DMS53 treated with DMSO at 0.1 percent for 48 hours (cell line): ENCODE measurements around the gene SWAP70.

Source experiments
- DNase-seq: peaks from one replicate; lab custom pipeline; 2025; ENCODE audit not compliant: unreplicated experiment; lab: John Stamatoyannopoulos, UW

The SWAP70 gene

DNA sequence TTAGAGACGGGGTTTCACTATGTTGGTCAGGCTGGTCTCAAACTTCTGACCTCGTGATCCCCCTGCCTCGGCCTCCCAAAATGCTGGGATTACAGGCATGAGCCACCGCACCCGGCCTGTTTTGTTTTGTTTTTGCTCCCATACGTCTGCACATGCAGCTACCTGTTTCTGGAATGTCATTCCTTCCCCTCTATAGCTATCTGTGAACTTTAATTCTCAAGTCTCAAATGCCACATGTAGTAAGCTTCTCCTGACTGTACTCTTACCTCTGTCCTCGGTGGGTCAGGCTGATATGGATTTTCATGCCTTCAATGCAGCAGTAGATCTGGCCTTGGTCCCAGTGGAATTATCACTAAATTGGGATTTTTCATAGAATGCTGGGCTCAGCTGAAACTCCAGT, 12.4 kb upstream of the SWAP70 start:
- no peak for DNase-seq

DNA sequence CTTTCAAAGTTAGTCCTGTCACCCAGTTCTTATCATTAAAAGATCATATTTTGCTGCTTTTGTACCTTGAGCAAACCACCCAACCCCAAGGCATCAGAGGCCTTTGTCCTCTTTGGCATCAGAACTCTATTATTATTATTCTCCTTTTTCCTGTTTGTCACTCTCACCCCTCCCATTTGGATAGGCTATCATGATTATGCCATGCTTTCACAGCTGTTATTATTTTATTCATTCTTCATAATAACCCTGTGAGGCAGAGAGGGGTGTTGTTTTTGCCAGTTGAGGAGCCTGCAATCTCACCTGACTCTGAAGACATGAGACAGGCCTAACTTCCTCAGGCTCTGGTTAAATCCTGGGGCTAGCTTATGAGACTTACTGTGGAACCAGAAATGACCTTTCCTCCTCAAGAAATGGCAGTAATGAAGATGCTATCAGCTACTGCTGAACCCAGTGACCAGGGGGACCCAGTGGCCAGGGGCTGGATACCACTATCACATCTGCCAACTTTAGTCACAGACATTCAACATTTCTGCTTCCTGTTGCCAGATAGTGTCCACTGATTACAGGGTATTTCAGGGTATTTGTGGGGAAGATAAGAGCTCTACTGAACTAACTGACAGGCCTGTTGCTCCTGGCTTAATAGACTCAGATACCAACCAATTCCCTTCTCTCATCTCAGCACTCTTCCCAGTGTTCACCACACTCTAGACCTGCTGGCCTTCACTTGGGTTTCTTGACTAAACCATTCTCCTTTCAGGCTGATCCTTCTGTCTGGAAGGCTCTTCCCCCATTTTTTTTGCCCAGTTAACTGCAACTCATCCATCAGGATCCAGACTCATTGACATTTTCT, 11.8 kb upstream of the SWAP70 start:
- DNase-seq, result no peak

DNA sequence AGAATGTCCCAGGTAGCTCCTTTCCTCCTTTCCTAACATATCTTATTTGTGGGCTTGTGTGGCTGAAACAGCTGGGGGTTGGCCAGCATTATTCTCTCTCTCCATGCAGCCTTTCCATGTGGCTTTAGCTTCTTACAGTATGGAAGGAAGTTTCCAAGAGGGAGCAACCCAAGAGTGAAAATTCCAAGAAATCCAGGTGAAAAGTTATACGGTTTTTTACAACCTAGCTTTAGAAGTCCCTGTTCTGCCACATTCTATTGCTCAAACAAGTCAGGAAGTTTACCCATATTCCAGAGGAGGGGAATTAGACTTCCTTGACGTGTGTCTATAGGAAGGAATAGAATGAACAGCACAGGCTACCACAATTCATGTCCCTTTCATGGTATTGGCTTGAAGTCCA, 10.0 kb upstream of the SWAP70 start:
- DNase-seq, result no peak

DNA sequence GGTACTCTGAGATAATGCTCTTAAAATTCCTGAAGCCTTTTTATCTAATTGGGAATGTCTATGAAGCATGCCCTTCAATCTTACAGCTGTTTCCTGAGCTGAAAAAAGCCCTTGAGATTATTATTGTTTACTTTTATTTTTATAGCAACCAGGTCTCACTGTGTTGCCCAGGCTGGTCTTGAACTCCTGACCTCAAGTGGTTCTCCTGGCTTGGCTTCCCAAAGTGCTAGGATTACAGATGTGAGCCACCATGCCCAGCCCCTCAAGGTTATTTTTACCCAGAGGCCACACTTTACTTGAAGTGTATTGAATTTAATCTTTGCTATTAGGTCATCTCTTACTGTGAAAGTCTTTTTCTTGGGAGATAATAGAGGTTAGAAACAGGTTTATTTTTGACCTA, 7.0 kb upstream of the SWAP70 start:
- no peak for DNase-seq

DNA sequence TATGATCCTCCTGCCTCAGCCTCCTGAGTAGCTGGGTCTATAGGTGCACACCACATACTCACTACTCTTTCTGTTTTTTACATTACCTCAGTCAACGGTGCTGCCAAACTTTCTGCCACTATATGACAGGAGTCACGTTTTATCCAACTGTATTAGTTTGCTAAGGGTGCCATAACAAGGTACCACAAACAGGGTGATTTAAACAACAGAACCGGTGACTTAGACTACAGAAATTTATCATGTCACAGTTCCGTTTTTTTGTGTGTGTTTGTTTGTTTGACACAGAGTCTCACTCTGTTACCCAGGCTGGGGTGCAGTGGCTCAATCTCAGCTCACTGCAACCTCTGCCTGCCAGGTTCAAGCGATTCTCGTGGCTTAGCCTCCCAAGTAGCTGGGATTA, 6.3 kb upstream of the SWAP70 start:
- no peak for DNase-seq

DNA sequence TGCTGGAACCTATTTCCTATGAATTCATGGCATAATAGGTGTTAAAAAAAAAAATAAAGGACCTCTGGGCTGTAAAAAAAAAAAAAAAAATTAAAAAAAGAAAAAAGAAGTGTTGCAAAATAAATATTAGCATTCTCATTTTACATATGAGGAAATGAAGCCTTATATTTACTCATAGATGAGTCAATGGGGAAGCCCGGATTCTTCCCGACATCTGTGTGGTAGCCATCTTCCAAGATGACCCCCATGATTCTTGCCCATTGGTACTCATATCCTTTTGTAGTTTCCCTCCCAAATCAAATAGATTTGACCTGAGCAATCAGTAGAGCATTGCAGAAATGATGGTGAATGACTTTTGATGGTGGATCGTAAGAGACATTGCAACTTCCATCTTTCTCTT, 3.0 kb upstream of the SWAP70 start:
- DNase-seq, result peak; percentile 77

DNA sequence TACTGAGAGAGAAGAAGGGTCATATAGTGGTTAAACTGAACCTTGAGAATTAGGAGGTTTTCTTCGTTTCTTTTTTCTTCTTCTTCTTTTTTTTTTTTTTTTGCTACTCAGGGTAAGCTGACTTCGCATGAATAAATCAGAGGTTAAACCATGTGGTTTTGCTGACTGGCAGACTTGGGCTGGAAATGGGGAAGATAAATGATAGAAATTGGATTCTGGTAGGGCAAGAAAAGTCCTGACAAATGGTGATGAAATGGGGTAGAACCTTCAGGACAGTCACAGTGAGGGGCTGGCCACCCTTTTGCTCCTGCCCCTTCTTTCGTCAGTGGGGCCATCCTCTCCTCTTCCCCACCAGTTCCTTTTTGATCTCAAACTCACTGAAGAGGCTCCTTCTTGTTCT, 1.6 kb upstream of the SWAP70 start:
- DNase-seq, result no peak

DNA sequence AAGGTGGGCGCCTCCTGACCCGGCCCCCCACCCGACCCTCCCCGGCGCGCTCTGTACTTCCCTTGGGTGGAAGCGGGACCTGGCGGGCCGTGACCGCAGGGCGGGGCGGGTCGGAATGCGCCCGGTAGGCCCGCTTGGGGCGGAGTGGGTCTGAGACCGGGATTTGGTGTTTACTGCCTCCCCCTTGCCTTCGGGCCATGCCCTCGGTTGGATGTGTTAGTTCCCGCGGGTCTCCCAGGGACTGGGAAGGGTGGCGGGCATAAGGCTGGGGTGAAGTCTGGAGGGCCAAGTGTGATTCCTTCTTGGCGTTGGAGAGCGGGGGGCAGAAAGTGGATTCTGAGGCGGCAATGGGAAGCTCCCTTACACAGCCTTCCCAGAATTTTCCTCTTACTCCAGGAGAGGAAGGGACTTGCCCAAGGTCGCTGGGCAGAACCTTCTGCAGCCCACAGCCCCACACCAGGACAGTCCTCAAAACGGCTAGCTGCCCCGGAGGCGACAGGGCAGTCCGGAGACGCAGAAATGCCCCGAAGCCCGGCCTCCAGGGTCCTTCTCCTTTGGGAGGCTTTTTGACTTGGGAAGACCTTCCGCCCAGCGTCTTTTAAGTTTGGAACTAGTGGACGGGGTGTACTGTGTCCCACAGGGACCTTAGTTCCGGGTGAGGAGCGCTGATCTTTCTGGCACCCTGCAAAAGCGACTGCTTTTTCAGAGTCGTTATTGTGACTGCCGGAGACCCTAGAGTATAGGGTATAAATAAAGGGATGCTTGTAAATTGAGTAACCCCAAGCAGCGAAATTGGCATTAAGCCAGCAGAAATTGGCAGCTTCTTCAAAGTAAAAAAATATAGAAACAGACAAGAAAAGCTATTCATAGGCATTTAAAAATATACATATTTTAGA, 647 bp downstream of the SWAP70 start:
- DNase-seq, result no peak

DNA sequence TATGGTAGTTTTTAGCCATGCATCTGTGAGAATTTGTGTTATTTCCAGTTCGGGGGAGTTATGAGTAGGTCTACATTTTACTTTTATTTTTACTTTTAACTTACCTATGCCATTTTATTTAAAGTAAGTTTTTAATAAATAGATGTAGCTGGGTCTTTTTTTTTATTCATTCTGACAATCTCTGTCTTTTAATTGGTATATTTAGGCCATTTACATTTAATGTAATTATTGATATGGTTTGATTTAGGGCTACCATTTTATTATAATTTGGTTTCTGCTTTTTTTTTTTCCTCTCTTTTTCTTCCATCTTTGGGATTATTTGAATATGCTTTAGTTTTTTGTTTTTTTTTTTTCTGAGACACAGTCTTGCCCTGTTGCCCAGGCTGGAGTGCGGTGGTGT, 1.9 kb downstream of the SWAP70 start:
- DNase-seq, result no peak

DNA sequence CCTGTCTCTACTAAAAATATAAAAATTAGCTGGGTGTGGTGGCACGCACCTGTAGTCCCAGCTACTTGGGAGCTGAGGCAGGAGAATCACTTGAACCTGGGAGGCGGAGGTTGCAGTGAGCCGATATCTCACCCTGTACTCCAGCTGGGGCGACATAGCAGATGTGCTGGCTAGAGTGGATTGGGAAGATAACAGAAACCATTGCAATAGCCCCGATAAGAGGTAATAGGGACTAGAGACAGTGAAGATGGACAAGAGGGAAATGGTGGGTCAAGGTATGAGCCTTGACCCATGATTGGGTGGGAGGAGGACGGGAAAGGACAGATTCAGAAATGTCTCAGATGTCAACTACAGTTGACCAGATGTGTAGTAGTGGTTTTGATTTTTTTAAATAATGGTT, 6.1 kb downstream of the SWAP70 start:
- DNase-seq, result no peak

DNA sequence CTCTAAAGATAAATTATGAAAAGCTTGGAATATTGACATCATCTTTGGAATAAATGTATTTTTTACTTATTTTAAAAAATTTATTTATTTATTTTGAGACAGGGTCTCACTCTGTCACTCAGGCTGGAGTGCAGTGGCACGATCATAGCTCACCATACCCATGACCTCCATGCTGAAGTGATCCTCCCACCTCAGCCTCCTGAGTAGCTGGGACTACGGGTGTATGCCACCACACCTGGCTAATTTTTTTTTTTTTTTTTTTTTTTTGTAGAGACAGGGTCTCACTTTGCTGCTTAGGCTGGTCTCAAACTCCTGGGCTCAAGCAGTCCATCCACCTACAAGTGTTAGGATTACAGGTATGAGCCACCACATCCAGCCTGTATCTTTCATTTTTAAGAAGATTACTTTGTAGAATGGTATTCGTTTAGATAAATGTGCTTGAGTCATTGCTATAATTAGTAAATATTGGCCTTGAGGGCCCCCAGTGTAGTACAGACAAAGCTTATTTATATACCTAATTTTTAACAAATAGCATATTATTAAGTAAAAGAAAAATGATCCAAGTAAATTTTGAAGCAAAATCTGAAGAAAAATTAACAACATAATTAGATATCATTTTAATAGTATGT, 8.5 kb downstream of the SWAP70 start:
- DNase-seq, result no peak

DNA sequence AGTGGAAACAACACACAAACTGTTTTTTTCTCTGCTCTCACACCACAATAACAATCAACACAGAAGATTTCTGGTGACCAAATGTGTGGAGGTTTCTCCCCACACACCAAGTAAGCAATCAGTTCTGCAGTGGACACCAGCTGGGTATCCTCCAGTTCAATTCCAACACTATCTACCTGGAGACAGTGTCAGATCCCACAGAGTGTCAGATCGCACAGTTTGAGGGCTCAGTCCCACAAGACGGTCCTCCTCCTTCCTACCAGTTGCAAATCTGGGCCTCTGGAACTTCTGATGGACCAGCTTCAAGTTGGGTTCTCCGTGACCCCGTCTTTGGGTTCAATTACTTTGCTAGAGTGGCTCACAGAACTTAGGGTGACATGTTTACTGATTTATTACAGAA, 9.0 kb downstream of the SWAP70 start:
- no peak for DNase-seq

DNA sequence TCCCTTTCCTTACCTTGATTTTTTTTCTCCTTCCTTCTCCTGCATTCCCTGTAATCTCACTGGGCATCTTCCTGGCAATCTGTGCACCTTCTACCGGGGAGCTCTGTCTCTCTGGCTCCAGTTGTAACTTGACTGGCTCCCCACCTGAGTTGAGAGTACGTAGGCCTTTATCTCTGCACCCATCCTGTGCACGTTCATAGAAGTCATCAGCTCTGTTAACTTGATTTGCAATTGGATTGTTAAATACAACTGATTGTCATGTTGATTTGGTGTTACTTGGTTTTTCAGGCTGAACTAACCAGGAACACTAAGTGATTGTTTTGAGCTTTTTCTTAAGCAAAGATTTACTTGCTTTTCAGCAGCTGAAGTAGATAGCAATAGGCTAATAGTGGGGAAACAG, 11.8 kb downstream of the SWAP70 start:
- DNase-seq, result no peak

DNA sequence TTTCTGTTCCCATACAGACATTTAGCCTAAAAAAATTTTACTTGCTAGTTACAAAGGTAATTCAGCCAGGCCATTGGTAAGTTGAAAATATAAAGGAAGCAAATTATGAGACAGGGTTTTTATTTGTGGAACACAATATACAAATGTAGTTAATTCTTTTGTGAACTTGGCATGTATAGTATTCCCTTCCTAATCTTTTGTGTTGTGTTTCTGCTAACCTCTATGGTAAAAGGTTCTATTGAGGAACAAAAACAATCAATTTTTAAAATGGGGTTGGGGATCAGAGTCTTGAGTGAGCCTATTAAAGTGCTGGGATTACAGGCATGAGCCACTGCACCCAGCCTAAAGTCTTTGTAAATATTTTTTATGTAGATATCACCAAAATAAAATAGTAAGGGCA, 14.1 kb downstream of the SWAP70 start:
- DNase-seq, result no peak

DNA sequence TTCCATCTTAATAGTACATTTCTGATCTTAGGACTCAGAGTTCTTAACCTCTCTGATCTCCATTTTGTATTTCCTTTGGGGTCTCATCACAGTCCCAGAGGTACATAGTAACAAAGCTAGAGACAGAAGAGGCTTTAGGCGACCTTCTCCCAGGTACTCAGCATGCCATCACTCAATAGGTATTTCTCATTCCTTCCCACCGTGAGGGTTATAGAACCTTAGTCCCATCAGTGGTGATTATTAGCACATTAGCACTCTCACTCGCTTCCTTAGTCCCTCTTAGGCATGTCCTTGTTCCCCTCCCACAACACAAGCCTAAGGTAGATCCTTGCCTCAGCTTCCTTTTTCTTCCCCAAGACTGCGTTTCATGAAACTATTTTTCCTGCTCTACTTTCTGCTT, 14.7 kb downstream of the SWAP70 start:
- DNase-seq, result no peak

DNA sequence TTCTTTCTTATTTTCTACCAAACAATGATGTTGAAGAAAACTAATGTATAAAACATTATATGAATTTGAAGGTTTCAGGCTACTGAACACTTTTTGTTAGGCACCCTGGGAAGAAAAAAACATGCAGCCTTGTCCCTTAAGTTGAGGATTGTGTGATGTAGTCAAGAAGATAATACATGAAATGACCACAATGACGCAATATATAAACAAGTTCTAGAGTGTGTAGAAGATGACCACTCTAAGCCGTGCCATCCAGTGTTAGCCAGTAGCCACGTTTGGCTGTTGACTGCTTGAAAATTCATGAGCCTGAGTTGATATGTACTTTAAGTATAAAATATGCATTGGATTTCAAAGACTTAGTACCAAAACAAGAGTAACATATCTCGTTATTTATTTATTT, 16.2 kb downstream of the SWAP70 start:
- DNase-seq, result no peak

DNA sequence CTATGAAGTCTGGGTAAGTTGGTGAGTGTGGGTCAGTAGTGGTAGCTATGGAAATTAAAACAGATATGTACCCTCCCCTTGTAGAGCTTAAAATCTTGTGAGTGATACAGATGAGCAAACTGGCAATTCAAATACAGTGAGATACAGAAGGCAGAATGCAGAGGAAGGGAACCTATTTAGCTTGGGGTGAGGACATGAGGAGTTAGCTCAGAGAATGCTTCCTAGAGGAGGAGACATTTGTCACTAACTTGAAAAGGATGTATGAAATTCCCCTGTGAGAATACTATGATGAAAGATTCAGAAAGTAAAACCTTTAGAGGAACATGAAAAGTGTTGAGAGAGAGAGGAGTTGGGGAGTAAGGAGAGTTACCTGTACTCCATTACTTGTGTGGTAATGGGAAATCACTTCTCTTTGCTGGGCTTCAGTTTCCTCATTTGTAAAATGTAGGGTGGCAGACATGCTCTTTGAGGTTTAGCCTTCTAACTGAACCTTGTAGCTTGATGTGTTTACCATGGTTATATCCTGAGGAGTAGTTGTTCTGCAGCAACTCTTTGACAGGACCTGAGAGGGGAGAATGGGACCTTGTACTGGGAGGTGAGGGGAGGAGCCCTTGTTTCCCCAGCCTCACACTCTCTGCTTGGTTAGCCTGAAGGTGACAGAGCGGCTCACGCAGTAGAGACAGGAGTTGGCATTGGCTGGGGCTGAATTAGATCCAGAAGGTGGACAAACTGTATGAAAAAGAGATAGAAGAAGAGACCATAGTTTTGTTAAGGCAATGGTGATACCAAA, 17.9 kb downstream of the SWAP70 start:
- DNase-seq, result no peak

DNA sequence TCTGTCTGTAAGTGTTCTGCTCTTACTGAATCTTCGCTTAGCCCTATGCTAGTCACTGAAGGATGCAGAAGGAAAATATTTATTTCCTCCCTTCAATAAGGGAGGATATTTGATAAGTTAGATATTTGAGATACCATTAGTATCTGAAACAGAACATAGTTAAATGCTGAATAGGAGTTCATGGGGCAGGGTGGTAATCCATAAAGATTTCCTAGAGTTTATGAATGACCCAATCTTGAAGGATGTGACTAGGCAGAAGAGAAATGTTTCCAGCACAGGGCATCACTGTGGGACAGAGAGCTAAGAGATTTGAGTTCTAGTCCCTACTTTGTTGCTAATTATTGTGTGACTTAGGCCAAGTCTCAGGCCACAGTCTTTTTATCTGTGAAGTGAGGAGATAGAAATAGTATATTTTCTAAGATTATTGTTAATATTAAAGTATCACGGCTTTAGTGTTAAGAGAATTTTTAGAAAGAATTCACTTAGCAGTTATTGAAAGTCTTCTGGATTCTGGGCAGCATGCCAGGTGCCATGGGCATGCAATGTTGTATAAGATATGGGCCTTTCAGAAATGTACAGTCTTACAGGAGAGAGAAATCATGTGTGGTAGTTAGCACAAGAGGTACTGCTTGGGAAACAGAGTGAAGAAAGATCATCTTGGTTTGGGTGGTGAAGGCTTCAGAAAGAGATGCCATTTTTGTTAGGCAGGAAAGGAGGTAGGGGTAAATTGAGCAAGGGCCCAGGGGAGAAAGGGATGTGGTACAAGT, 24.0 kb downstream of the SWAP70 start:
- DNase-seq, result no peak

DNA sequence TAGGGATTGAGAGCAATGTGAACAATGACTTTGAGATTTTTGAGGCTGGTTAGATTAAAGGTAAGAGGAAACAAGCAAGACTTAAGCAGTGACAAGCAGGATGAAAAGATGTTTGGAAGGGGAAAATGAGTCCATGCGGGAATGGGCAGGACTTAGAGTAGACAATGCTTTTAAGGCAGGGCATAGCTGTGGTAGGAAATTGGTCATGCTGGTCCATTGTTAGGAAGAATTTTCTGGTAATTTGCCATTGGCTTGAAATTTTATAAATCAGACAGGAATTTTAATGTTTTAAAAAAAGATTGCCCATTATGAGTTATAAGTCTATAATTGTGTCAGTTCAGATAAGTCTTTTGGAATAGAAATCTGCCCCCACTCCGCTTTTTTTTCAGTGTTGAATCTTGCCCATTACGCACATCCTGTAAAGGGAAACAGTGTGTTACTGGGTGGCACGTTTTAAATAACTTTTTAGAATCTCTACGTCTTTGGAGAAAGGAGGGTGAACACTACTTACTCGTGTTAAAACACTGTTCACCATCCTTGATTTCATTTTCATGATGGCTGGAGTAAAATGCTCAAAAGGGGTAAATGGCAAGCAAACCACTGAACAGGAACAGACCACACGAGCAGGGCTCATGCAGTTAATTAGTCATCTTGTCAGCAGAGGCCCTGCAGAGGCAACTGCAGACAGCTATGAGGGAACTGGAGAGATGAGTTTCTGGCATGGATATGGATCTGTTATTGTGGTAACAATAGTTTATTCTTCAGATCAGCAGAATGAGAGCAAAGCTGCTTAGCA, 25.0 kb downstream of the SWAP70 start:
- DNase-seq, result no peak

DNA sequence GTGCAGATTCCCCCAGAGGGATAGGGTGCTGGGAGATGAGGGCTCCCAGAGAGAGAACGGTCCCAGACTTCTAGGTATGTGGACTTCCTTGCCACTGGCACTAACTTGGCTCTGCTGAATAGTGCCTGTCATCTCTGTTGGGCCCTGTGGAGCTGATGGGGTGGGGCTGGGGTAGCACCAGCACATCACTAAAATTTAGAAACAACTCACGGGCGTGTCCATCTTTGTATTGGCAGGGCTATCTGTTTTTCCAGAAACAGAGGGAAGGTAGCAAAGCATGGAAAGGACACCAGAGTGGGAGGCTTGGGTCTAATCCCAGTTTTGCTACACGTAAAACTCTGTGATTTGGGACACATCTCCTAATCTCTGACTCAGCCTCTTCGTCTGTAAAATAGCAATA, 25.8 kb downstream of the SWAP70 start:
- no peak for DNase-seq
